GM18498 (cell line): ENCODE data around the gene ATG2A.

ENCODE experiments used
- ATAC-seq: cut with Tn5 transposase; IDR thresholded peaks from one replicate; pipeline ENCODE4 v1.9.1; 2021; ENCODE audit warnings: mild to moderate bottlenecking, moderate library complexity; ENCODE audit not compliant: unreplicated experiment

The ATG2A gene

GRCh38 chr11:64888729-64889511 is 28.1 kb downstream of the ATG2A start:
- ATAC-seq = no peak

GRCh38 chr11:64888406-64888728 is 28.6 kb downstream of the ATG2A start:
- ATAC-seq = no peak

GRCh38 chr11:64887757-64888405 is 29.1 kb downstream of the ATG2A start:
- ATAC-seq = peak; percentile 75

- ATAC-seq = no peak
Observed at GRCh38 chr11:64887234-64887756, 29.7 kb downstream of the ATG2A start.

GRCh38 chr11:64885367-64886286 is 31.4 kb downstream of the ATG2A start:
- ATAC-seq = no peak

- no peak for ATAC-seq
Observed at GRCh38 chr11:64884019-64884418, 33.0 kb downstream of the ATG2A start.

- ATAC-seq = no peak
Observed at GRCh38 chr11:64883575-64883974, 33.4 kb downstream of the ATG2A start.

- ATAC-seq = no peak
Observed at GRCh38 chr11:64882243-64882642, 34.8 kb downstream of the ATG2A start.

- ATAC-seq = no peak
Observed at GRCh38 chr11:64881476-64881875, 35.5 kb downstream of the ATG2A start.

GRCh38 chr11:64880240-64881001 is 36.6 kb downstream of the ATG2A start:
- no peak for ATAC-seq

- ATAC-seq = no peak
Observed at GRCh38 chr11:64879244-64879900, 37.6 kb downstream of the ATG2A start.

GRCh38 chr11:64878494-64879243 is 38.3 kb downstream of the ATG2A start, which contains the start of gene EHD1:
EHD1 (minus strand) TSS chr11:64878621; CDS start chr11:64878464, 157 bp downstream.
- peak; percentile 75 for ATAC-seq

GRCh38 chr11:64878223-64878493 is 38.9 kb downstream of the ATG2A start:
- no peak for ATAC-seq

- ATAC-seq = no peak
Observed at GRCh38 chr11:64877390-64878222, 39.4 kb downstream of the ATG2A start.

- no peak for ATAC-seq
Observed at GRCh38 chr11:64876835-64877341, 40.1 kb downstream of the ATG2A start.

GRCh38 chr11:64876229-64876750 is 40.7 kb downstream of the ATG2A start:
- ATAC-seq = no peak

- ATAC-seq = no peak
Observed at GRCh38 chr11:64875369-64876228, 41.4 kb downstream of the ATG2A start.
